Endothelial cell of umbilical vein (primary cell): ENCODE measurements around the gene BCL7A. TPM values are rescaled to one million over a fixed set of nuclear protein-coding genes. Genes with fewer than 3 reads are reported as not detected.

Source experiments
- BruUV-seq: library from RNA; stranded (reverse); fragments of 400-500 nt; replicated peaks from 2 replicates; lab custom pipeline; 2021; lab: Mats Ljungman, UMichigan
- CTCF ChIA-PET: fragments of 300-600, 350-600 bp; sonication (Branson Sonifier 250); formaldehyde crosslinking; loops from one replicate; lab custom pipeline; 2021; ENCODE audit warnings: antibody characterized with exemption, inconsistent platforms; lab: Charles Lee
- POLR2A ChIA-PET: fragments of 300-600, 350-600 bp; sonication (Branson Sonifier 250); formaldehyde crosslinking; loops from one replicate; lab custom pipeline; 2021; ENCODE audit warnings: antibody characterized with exemption, inconsistent platforms; lab: Charles Lee
- DNase-seq: peaks from one replicate; pipeline ENCODE4 v3.0.0-alpha.2; 2011; ENCODE audit warnings: low read depth, low spot score
- FAIRE-seq: peaks from 2 replicates; lab custom pipeline; 2011; peaks lifted over from hg19 to GRCh38; lab: Jason Lieb, UNC
- H2AFZ ChIP-seq: 2 replicates; pipeline ENCODE4 v1.6.0; 2012; ENCODE audit warnings: low read depth, low read length, control low read depth, inconsistent platforms
- H3K27ac ChIP-seq: 2 replicates; pipeline ENCODE4 v1.5.1; 2011; ENCODE audit warnings: low read depth, mild to moderate bottlenecking, control low read depth, low read length, moderate library complexity; ENCODE audit not compliant: insufficient read depth
- H3K27me3 ChIP-seq, 2 experiments: 2 replicates each; pipeline versions ENCODE4 v1.6.0 to v1.6.1; 2011; ENCODE audit warnings: low read length in 2 of 2, mixed read lengths in 1 of 2; ENCODE audit not compliant: control insufficient read depth in 2 of 2, insufficient read depth in 2 of 2
- H3K36me3 ChIP-seq, 2 experiments: 2 replicates in 1 of 2; 3 replicates in 1 of 2; pipeline ENCODE4 v1.5.1; 2011; ENCODE audit warnings: low read length in 2 of 2, mild to moderate bottlenecking in 1 of 2, moderate library complexity in 1 of 2; ENCODE audit not compliant: control insufficient read depth in 2 of 2, insufficient read depth in 2 of 2; ENCODE audit errors: extremely low read depth in 1 of 2
- H3K4me1 ChIP-seq: 3 replicates; pipeline ENCODE4 v1.5.1; 2011; ENCODE audit warnings: mild to moderate bottlenecking, low read length; ENCODE audit not compliant: control insufficient read depth, insufficient read depth; ENCODE audit errors: extremely low read depth
- H3K4me2 ChIP-seq: 2 replicates; pipeline ENCODE4 v1.6.1; 2011; ENCODE audit warnings: low read length, control low read depth, mixed read lengths; ENCODE audit not compliant: insufficient read depth
- H3K4me3 ChIP-seq, 3 experiments: fragments of 200-600 bp in 1 of 3; sonication (generic), shearing (Covaris generic) in 1 of 3; replicated peaks in 1 of 3; 2 replicates each; pipeline ENCODE4 v1.5.1; 2011 to 2016; ENCODE audit warnings: control low read depth in 3 of 3, low read length in 3 of 3, mild to moderate bottlenecking in 2 of 3, inconsistent platforms in 1 of 3, low read depth in 1 of 3, moderate library complexity in 1 of 3; ENCODE audit not compliant: insufficient read depth in 1 of 3
- H3K79me2 ChIP-seq: 2 replicates; pipeline ENCODE4 v1.6.0; 2012; ENCODE audit warnings: low read length, inconsistent platforms; ENCODE audit not compliant: control insufficient read depth, insufficient read depth
- H3K9ac ChIP-seq: replicated peaks from 2 replicates; pipeline ENCODE3; 2011; ENCODE audit warnings: low read length, control low read depth; ENCODE audit not compliant: insufficient read depth; ENCODE audit errors: extremely low read depth
- H3K9me1 ChIP-seq: replicated peaks from 3 replicates; pipeline ENCODE4 v1.6.0; 2011; ENCODE audit warnings: mild to moderate bottlenecking, low read length; ENCODE audit not compliant: control insufficient read depth, insufficient read depth; ENCODE audit errors: extremely low read depth
- H3K9me3 ChIP-seq: replicated peaks from 2 replicates; pipeline ENCODE4 v1.5.1; 2012; ENCODE audit warnings: low read length, inconsistent platforms; ENCODE audit not compliant: control insufficient read depth, insufficient read depth
- H4K20me1 ChIP-seq: replicated peaks from 2 replicates; pipeline ENCODE3; 2011; ENCODE audit warnings: mild to moderate bottlenecking, low read length; ENCODE audit not compliant: control insufficient read depth, insufficient read depth; ENCODE audit errors: extremely low read depth
- CTCF ChIP-seq, 2 donors: IDR thresholded peaks; 1 replicate in 1 of 2; 2 replicates in 1 of 2; pipeline ENCODE4 v1.5.1; 2011; ENCODE audit warnings: low read length in 2 of 2, mild to moderate bottlenecking in 2 of 2, moderate library complexity in 2 of 2, control low read depth in 1 of 2, inconsistent platforms in 1 of 2, low read depth in 1 of 2; ENCODE audit not compliant: insufficient read depth in 1 of 2; ENCODE audit errors: extremely low read depth in 1 of 2
- JUN ChIP-seq: IDR thresholded peaks from 2 replicates; pipeline ENCODE4 v1.6.1; 2011; ENCODE audit warnings: borderline replicate concordance, low read depth; ENCODE audit not compliant: insufficient read length, insufficient read depth
- MYC ChIP-seq: IDR thresholded peaks from one replicate; pipeline ENCODE4 v1.6.1; 2011; ENCODE audit warnings: mild to moderate bottlenecking, low read depth, low read length
- POLR2A ChIP-seq: IDR thresholded peaks from 2 replicates; pipeline ENCODE4 v1.6.1; 2012; ENCODE audit warnings: low read depth, mild to moderate bottlenecking, control low read depth, low read length
- POLR2AphosphoS5 ChIP-seq: IDR thresholded peaks from 2 replicates; pipeline ENCODE4 v1.6.1; 2012; ENCODE audit warnings: low read depth, mild to moderate bottlenecking, control low read depth, low read length, moderate library complexity; ENCODE audit not compliant: insufficient read depth
- dilution Hi-C: fragments of 300-500 bp; cut with MboI; formaldehyde crosslinking; loops from one replicate; pipeline ENCODE4 v1.15.0; 2019; ENCODE audit warnings: low sequenced_read_pairs; ENCODE audit not compliant: extremely low pct_ligation_motif_present
- intact Hi-C: fragments of 100-400 bp; cut with micrococcal nuclease; formaldehyde crosslinking; loops from one replicate; pipeline ENCODE4 v1.10.0; 2022
- polyA plus RNA-seq, 4 experiments: library from polyadenylated mRNA; depleted of rRNA in 3 of 4; stranded (reverse) in 3 of 4; unstranded in 1 of 4; fragments of >200 nt; gene quantifications; 2 replicates each; pipeline versions ENCODE4 v1.2.1 to v1.2.3, GENCODE V29; 2011 to 2012; ENCODE audit warnings: missing spikeins in 1 of 4
- total RNA-seq: library from RNA; stranded (reverse); gene quantifications from 2 replicates; pipeline ENCODE4 v1.2.3, GENCODE V29; 2021

The BCL7A gene
- total and polyA plus RNA-seq, 2 donors (not counting 3 experiments of a cell fraction or from before 2014, with no cell fraction given), result 9.7 to 11.1 TPM

- CTCF ChIA-PET, result interaction anchor here (1.7 to 3.8 kb wide), 2 partner anchors 21 to 64 kb away, joined by 4 to 12 read pairs; no protein-coding TSS in a partner anchor
These were observed 37.7 kb downstream of the BCL7A start for GRCh38 chr12:122059203-122059960.

More at GRCh38 chr12:122059203-122059960, 37.7 kb downstream of the BCL7A start:
- no peak overlapping the region for H3K9ac ChIP-seq
- H3K27ac ChIP-seq, result no peak overlapping the region
- no peak for FAIRE-seq
- dilution Hi-C loops (no loop called here), intact Hi-C loops (no loop called here)
- BruUV-seq, result no TSS peak
- no peaks in the 10 kb centered on the region for H3K79me2 ChIP-seq
- no peak overlapping the region for H3K4me3 ChIP-seq
- H4K20me1 ChIP-seq, result no peaks in the 10 kb centered on the region
- H3K36me3 ChIP-seq, result peaks cover 0 to 2% of the 10 kb centered on the region in 2 experiments
- H3K9me1 ChIP-seq, result no peaks in the 10 kb centered on the region
- no peaks in the 10 kb centered on the region for H3K27me3 ChIP-seq
- H2AFZ ChIP-seq, result no peak overlapping the region
- TF ChIP-seq JUN (no peak), MYC (no peak), CTCF (IDR thresholded peaks at IDR 0.05; ENCODE audit: extremely low read depth in 1 of 2, insufficient read depth in 1 of 2, low read depth in 1 of 2, low read length in 2 of 2) (no peak), POLR2A (no peak), POLR2AphosphoS5 (no peak)
- H3K4me1 ChIP-seq, result peaks cover 26% of the 10 kb centered on the region
- POLR2A ChIA-PET, result no interaction called here
- H3K9me3 ChIP-seq, result no peaks in the 10 kb centered on the region
- no peak overlapping the region for H3K4me2 ChIP-seq
- DNase-seq, result no peak
